Bronchial epithelial cell (primary cell): ENCODE data around the gene PKHD1. TPM values are rescaled to one million over a fixed set of nuclear protein-coding genes. Genes with fewer than 3 reads are reported as not detected.

Experiments
- DNase-seq: peaks from one replicate; pipeline ENCODE4 v3.0.0-alpha.2; 2010; ENCODE audit warnings: low read depth
- FAIRE-seq: peaks from 2 replicates; lab custom pipeline; 2011; peaks lifted over from hg19 to GRCh38; lab: Jason Lieb, UNC
- H3K27me3 ChIP-seq: 2 replicates; pipeline ENCODE4 v1.5.1; 2011; ENCODE audit warnings: low read length; ENCODE audit not compliant: control insufficient read depth, insufficient read depth
- H3K36me3 ChIP-seq: 2 replicates; pipeline ENCODE4 v1.5.1; 2011; ENCODE audit warnings: low read length; ENCODE audit not compliant: control insufficient read depth, insufficient read depth
- H3K4me3 ChIP-seq: 2 replicates; pipeline ENCODE4 v1.5.1; 2011; ENCODE audit warnings: mild to moderate bottlenecking, low read depth, low read length, control low read depth
- CTCF ChIP-seq: IDR thresholded peaks from 2 replicates; pipeline ENCODE4 v1.5.1; 2011; ENCODE audit warnings: mild to moderate bottlenecking, moderate library complexity, low read length, control low read depth, inconsistent platforms; ENCODE audit not compliant: insufficient read depth, severe bottlenecking
- total RNA-seq: library from RNA; depleted of rRNA; stranded (reverse); fragments of >200 nt; gene quantifications from 2 replicates; pipeline ENCODE4 v1.2.1, GENCODE V29; 2014

The PKHD1 gene
- total RNA-seq, 1 donor from 2014 or later: not detected

- FAIRE-seq (no peak), DNase-seq (no peak)
- Histone ChIP-seq H3K27me3 (peaks cover 4% of the 10 kb centered on the region), H3K36me3 (no peaks in the 10 kb centered on the region), H3K4me3 (no peak overlapping the region)
- TF ChIP-seq CTCF: no peak
Measured at GRCh38 chr6:51843456-51844056, 243.9 kb downstream of the PKHD1 start.

- H3K36me3 ChIP-seq: no peaks in the 10 kb centered on the region
- FAIRE-seq (no peak), DNase-seq (no peak)
- H3K4me3 ChIP-seq: no peak overlapping the region
- peaks cover 4% of the 10 kb centered on the region for H3K27me3 ChIP-seq
- no peak for TF ChIP-seq CTCF
Measured at GRCh38 chr6:51842804-51843378, 244.5 kb downstream of the PKHD1 start.

DNA sequence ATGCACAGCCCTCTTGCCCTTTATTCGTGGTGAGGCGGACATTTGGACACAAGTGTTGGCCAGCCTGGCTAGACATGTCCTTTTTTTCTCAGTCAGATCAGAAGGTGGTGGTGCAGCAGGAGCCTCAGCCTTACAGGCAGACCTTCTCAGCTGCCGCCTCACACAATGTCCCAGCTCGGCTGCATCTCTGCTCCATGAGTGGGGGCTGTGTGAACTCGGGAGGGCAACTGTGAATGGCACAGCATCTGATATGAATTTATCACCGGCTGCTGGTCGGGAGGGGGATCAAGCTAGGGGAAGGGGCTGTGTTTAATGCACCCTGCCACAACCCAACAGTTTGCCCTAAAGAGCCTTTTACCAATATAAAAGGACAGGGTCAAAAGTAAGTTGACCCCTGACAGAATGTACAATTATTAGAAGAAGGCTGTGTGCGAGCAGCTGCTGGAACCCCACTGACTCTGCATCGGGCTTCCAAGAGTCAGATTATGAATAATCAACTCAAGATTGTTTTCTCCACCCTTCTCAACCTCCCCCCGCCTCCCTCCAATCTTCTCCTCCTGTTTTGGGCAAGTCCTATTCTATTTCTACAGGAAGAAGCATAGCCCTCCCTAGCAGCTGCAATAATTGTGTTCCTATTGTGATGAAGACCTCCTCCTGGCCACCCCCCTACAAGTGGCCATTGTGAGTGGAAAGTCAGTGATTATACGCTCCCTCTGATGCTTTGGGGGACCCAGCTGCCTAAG lies 245.2 kb downstream of the PKHD1 start:
- no peaks in the 10 kb centered on the region for H3K36me3 ChIP-seq
- TF ChIP-seq CTCF: no peak
- H3K27me3 ChIP-seq: peaks cover 4% of the 10 kb centered on the region
- H3K4me3 ChIP-seq: no peak overlapping the region
- DNase-seq (no peak), FAIRE-seq (no peak)

GRCh38 chr6:51841626-51842025 lies 245.8 kb downstream of the PKHD1 start:
- no peak for TF ChIP-seq CTCF
- no peak for FAIRE-seq

DNA sequence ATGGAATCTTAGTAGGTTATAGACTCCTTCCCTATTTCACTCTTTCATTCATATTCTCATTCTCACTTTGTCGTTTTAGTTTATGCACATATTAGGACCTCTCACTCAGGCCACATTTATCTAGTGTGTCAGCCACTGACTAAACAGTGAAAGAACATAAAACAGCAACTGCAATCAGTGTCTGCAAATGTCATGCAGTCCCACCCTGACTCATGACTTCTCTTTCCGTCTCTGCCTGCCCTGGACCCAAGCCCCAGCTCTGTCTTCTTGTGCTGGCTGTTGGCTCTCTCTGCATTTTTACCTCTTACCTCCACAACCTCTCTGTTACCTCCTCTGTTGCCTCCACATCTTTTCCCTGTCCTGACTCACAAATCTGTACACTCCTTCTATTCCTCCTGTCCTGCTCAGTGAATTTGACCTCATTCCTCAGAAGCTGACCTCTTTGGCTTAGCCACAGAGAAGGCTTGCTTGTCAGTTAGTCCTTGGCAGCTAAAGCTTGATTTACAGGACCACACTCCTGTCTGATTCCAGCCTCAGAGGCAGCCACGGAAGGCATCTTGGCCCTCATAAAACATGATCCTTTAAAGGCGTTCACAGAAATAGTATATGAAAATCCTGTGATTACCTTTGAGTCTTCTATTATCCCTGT lies 247.6 kb downstream of the PKHD1 start:
- peaks cover 4% of the 10 kb centered on the region for H3K27me3 ChIP-seq
- H3K36me3 ChIP-seq: no peaks in the 10 kb centered on the region
- no peak overlapping the region for H3K4me3 ChIP-seq
- no peak for DNase-seq
- FAIRE-seq: no peak
- no peak for TF ChIP-seq CTCF

More at GRCh38 chr6:51841626-51842025, 245.8 kb downstream of the PKHD1 start:
- Histone ChIP-seq H3K27me3 (peaks cover 4% of the 10 kb centered on the region), H3K4me3 (no peak overlapping the region), H3K36me3 (no peaks in the 10 kb centered on the region)
- no peak for DNase-seq
